GM21737 (cell line): ENCODE results near the gene ILDR2.

Experiments
- ATAC-seq: cut with Tn5 transposase; IDR thresholded peaks from one replicate; pipeline ENCODE4 v1.9.1; 2021; ENCODE audit warnings: mild to moderate bottlenecking, moderate library complexity; ENCODE audit not compliant: unreplicated experiment

The ILDR2 gene

DNA sequence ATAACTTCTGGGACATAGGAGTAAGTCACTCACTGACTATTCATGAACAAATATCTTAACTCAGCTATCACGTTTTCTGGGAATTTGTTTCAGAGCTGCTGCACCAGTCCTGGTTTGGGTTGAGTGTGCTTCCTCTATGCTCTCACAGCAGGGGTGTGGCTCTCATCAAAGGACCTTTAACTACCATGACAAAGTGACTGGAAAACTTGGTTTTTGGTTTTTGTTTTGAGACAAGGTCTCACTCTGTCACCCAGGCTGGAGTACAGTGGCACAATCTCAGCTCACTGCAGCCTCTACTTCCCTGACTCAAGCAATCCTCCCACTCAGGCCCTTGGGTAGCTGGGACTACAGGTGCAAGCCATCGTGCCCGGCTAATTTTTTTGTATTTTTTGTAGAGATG lies 4.1 kb downstream of the ILDR2 start:
- ATAC-seq = no peak

DNA sequence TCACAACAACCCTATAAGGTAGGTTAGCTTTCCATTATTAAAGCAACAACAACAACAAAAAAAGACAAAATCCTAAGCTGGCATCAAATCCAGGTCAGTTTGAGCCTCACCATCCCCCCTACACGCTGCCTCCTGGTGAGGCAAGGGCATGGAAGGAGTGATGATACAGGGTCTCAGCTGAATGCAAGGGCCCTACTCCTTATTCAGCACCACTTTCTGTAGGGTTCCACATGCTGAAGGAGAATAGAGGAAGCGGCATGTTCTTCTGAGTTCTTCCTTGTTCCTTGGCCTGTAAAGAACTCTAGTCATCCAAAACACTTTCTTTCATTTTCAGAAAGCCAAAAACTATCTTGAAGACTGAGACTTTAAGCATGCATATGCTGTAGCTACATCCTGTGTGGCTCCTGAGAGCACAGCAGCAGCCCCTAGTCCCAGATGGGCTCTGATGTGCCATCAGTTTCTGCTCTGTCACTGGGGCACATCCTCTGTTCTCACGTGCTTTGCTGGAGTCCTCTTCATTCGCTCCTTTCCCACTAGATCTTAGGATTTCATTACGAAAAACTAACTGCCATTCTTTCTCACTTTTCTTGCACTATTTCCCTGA lies 6.2 kb downstream of the ILDR2 start:
- peak; percentile 91 for ATAC-seq

DNA sequence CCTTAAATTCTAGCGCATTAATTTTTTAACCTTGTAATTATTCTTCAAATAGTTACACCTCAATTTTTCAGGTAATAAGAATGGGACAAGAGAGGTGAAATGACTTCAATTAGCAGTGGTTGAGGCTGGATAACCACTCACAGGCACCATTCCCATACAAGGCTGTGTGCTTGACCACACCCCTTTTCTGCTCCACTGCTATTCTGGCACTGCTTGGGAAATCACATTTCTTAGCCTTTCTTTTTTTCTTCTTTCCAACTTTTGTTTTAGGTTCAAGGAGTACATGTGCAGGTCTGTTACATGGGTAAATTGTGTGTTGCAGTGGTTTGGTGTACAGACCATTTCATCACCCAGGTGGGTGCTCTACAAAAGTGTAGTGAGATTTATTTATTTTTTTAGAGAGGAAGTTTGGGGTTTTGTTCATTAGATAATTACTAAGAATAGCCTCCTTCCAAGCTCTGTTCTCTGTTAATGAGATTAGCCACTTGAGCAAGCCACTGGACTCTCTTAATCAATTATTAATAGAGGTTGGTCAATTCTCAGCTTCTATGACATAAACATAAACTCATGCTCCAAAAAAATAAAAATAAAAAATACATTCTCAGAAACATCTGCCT lies 14.4 kb downstream of the ILDR2 start:
- peak; percentile 68 for ATAC-seq

DNA sequence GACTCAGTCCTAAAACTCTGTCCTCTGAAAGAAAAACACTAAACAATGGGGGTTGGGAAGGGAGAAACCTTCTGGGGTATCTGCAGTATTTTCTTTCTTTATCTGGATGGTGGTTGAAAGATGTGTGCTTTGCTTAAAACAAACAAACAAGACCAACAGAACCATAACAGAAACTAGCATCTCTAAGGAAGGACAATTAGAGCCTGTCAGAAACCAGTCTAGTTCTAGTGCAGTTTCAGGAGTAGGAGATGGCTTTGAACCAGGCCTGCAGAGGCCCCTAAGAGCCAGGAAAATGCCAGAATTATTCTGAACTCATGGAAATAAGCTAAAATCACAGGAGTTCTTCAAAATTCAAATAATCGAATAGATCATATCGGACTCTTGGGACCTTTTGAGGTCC lies 18.5 kb downstream of the ILDR2 start:
- ATAC-seq = no peak

DNA sequence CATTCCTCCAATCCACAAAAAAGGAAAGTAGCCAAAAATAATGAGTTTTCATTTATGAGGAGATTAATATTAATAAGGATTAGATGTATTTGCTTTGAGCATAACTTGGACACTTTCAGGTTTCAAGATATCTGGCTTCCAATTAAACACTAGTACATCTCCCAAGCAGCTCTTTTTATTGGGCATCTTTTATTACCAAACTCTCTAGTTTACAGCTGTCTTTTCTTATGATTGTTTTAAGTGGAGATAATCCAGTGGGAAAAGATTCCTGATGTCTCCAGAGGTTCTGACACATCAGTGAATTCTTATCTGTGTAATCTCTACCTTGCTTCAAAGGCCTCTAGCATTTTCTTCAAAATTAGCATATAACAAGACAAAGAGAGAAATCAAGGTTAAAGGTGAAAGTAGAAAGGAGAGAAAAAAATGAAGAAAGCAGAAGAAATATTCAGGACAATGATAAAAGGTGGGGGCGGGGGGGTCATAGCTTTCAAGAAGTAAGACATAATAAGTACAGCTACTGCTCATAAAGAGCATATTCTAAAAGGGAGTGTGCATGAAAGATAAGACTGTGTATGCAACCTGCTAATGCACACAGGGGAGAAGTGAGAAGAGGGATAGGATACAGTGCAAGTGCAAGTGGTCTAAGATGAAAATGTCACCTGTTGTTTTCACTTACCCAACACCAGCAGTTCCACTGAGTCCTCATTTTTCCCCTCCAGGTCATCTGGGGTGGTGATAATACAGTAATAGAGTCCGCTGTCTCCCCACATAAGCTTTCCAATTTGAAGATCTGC lies 19.1 kb downstream of the ILDR2 start:
- ATAC-seq = no peak

DNA sequence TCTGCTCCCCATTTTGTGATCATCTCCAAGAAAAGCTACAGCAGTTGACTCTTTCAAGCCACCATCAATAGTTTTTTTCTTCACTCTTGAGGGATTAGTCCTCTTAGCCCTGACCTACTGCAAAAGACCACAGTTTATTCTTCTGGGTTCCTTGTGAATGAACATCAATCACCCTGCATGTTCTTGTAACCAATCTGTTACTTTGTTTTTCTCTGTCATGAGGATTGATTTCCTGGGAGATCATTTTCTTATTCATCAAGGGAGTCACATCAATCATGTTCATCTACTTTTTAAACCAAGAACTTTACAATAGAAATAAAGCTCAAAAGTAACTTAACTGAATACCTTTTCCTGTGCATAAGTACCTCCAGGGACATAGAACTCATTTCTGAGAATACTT lies 21.8 kb downstream of the ILDR2 start:
- ATAC-seq = no peak

DNA sequence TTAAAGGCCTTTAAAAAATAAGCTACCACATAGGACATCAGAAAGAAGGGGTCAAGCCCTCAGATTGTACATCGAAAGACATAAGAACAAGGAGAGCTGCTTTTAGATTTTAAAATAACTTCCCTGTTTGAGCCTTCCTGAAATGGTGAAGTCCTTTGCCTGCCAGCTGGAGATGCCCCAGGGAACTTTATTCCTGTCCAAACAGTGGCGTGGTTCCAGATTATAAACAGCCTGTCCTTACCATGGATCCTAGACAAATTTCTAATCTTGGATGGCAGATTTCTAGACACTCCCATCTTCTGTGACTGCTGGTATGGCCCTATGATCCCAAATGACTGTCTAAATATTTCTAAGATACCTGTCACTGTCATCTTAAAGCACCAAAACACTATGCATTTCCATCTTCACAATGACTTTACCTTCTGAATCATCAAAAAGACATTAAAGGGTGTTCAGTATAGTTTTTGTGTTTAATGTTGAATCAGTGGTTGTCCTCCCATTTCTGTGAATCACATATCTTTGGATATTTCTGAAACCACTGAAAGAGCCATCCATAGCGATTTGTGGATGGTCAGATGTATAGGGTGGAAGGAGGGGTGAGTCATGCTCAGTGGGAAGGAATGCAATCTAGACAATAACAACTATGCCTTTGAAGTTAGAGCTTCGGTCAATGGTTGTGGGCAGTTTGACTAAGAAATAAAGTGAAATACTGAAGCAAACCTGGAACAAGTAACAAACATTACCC lies 23.2 kb downstream of the ILDR2 start:
- no peak for ATAC-seq

DNA sequence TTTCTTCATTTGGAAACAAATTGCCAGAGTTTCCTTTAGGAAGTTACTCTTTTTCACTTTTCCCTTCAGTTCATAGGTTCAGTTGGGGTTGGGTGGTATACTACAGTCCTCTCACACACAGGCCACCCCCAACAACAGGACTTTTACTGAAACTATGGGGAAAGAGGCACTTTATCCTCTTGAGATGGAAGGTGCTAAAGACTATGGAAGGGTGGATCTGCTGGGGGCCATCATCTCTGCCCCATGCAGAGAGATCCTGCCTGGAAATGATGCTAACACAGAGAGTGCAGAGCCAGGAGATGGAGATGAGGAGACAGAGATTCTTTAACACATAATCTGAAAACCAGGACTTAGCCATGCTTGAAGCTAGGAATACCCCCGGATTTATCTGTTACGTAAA lies 24.3 kb downstream of the ILDR2 start:
- ATAC-seq = no peak

DNA sequence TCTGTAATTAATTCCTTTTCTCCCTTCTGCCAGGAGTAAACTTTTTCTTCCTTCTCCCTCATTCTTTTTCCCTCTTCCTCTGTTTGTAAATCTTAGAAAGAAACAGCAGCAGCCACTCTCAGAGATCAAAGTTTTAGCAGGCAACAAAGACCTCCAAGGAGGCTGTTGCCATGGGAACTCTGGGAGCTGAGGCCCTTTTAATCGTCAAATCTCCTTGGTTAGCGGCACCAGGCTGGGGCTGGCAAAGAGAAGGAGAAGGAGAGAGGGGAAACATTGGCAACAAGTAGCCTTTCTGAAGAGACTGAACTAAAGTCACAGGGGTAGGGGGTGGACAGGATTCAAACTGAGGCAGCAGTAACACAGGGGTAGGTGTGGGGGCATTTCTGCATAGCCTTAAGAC lies 25.2 kb downstream of the ILDR2 start:
- ATAC-seq = no peak

DNA sequence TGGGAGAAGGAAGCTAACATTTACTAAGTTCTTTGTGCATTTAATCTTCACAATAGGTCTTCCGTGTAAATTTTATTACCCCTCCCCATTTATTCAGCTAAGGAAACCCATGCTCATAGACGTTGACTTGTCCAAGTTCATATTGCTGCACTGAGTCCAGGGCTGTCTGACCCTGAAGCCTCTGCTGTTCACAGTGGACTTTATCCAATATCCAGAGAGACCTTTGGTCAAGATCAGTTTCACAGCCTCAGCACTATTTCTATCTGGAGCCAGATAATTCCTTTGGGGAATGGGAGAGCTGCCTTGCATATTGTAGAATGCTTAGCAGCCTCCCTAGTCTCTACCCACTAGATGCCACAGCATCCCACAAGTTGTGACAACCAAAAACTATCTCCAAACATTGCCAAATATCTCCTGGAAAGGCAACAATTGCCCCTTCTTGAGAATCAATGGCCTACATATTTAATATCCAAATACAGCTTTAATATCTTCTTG lies 26.4 kb downstream of the ILDR2 start:
- no peak for ATAC-seq

DNA sequence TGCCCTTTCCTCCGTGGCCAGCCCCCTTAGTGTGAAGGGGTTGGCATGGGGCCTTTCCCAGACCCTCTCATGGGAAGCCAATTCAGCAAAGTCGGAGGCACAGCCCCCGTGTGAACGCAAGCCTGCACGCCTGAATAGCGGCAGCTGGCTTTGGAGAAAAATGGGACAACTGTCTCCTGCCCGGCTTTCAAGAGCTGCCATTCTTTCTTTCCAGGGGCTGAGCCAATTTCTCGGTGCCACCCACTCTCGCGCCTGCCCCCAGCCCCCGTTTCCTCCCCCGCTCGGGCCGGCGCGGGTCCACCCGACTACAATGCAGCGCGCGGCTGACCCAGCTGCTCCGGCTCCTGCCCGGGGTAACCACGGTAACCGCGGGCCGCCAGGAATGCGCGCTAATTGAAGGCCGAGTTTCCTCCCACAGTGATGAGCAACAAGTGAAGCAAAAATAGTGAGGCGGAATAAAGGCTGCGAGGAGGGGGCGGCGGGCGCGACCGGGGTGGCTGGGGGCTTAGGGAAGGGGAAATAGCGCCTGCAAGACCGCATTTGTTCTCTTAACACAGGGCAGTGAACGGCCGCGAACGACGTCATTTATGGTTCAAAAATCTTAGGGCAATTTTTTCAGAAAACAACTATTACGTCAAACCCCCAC lies 27.8 kb downstream of the ILDR2 start:
- ATAC-seq = no peak

DNA sequence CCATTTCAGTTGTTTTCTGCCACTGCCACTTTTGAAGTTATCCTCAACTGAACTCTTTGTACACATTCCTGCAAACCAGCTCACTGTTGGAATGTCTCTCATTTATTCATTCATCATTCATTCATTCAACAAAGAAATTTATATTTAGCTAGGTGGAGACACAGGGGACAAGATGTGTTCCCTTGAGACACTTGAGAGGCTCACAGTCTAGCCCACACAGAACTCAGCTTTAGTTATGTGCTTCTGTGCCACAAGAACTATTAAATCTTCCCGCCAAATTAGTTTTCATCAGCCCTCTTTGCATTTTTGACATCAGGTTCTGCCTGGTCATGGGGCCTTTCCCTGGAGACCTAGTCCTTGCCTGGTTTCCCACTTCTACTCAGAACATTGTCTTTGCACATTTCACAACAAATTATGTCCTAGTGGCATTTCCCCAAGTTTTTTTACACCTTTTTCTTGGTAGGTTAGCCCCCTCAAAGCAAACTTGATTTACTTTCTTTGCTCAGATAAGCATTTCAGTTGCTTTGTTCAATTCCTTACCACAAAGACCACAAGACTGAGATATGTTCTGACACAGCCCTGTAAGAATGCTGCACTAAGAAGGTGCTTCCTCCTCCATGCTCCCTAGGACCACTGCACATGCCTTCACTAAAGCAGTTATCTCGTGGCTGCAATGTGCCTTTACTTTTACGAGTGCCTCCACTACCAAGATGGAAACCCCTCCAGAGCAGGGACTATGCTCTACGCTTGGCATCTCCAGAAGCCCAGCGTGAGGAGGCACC lies 31.0 kb downstream of the ILDR2 start:
- ATAC-seq = no peak

DNA sequence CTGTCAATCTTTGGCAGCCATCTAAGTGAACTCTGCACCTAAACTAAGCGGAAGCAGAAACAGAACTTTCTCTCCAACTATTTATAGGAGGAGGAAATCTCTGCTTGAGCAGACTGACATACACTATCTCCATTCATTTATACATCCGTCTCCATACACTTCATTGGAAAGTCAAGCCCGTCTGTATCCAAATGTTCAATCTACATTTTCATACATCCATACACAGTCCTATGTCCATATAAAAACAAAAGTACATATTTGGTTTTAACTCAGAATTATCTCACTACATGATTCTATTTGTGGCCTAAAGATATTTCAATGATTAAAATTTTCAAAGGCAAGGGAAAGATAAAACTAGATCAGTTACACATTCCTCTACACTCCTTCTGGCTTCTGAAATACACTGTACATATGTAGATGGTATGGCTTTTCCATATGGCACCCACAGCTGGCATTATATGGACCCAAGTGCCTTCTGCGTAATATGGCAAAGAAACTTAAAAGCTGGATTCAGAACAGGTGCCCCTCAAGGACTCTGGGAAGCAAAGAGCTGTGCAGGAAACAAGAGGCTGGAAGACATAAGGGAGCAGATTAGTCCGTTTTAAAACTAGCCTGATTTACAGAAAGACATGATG lies 35.5 kb downstream of the ILDR2 start:
- ATAC-seq = no peak

DNA sequence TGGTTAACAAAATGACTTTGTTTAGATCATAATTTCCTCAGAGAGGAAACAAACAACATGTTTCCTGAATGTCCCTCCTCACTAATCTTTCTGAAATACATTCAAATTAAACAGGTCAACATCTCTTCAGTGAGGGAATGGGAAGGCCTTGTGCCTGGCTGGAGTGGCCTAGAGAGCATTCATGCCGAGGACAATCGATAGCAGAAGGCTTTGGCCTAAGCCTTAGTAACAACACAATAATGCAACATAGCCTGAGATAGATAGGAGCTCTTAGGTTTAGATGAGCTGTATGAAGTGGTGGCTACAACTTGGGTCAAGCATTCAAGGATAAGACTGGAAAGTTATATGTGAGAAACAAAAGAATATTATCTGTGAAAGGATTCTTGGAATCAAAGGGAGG lies 37.4 kb downstream of the ILDR2 start:
- ATAC-seq = no peak

DNA sequence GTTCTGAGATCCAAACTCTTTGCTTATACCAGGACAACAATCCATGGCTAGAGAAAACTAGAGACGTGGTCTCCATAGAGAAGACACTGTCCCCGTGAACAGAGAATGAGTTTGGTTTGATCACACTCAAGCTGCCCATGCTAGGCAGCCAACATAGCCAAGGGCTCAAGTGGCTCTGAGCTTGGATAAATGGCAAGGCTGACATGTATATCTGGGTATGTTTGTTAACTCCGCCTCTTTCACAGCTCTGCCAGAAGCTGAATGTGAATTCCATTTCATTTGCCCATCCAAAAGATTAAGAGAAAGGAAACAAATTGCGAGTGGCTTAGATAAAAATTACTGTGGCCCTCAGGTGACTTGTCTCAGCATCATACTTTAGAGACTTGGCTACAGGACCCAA lies 38.0 kb downstream of the ILDR2 start:
- ATAC-seq = no peak

DNA sequence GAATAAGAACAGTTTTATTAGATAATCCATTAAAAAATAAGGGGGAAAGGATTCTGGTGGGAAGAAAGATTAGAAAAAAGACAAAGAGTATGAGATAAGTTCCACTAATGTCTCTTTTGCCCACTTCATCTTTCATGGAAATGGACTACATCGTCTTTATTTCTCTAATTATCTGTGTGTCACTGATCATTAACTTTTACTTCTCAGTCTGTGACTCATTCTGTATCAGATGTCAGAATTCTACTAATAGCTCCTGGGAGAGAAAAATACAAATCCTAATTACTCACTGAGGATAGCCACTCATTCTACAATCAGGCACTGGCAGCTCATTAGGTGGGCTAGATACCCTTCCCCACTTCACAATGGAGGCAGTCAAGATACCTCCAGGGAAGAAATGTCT lies 41.7 kb downstream of the ILDR2 start:
- no peak for ATAC-seq

DNA sequence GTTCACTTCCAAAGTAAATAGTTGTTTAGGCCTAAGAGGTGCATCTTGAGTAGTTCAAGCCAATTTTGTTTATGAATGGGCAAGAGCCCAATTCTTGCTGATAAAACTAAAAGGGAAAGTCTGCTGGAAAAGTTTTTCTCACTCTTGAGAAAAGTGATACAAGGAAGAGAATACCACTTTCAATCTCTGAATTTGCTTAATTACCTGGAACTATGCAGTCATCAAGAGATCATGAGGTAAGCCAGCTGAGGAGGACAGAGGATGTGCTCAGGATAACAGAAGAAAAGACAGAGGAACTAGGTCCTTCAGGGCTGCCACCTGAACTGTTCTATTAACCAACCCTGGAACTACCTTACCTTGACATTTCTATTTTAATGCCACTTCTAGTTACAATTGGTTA lies 42.2 kb downstream of the ILDR2 start:
- ATAC-seq = no peak

DNA sequence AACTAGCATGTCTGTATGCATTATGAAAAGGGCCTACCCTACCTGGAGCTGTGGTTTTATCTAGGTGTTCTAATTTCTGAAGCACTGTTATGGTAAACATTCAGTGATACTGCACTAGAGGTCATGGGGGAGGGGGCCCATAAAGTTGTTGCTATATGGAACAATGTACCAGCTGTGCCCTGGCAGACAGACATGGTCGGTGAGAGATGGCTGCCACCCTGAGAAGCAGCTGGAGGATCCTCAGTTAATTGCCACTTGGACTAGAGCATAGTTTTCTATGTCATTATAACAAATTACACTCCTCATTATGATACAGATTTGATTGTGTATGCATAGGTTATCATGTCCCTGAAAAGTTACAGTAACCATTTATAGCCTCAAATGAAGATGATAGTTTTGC lies 45.4 kb downstream of the ILDR2 start:
- ATAC-seq = no peak

DNA sequence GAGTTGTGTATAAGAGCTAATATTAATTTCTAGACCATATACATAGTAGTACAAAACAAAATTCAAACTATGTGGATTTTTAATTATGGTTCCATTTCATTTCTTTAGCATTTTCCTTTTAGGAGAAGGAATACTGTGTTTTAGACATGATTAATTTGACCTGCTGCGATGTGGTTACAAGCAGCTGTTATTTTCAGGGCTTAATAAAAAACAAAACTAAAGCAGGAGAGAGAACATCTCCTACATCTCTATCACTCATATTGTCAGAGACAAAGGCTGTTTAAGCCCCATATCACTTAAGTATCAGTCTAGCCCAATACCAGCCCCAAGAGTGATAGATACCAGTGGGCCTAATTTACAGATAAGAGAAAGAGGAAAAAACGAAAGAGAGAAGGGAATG lies 47.6 kb downstream of the ILDR2 start:
- ATAC-seq = no peak
